ENCODE data around the gene JAG2.

Gene JAG2

GRCh38 chr14:105149146-105149781 is 19.3 kb downstream of the JAG2 start:
- DNase-seq: no peak

GRCh38 chr14:105148604-105149145 is 19.9 kb downstream of the JAG2 start:
- no peak for DNase-seq

- DNase-seq: no peak
Measured at GRCh38 chr14:105147671-105148603, 20.6 kb downstream of the JAG2 start.

- DNase-seq: no peak
Measured at GRCh38 chr14:105146976-105147635, 21.5 kb downstream of the JAG2 start.

GRCh38 chr14:105146181-105146975 is 22.2 kb downstream of the JAG2 start:
- DNase-seq: no peak

GRCh38 chr14:105145381-105146180 is 23.0 kb downstream of the JAG2 start:
- DNase-seq: no peak

GRCh38 chr14:105144666-105145380 is 23.8 kb downstream of the JAG2 start:
- DNase-seq: no peak

GRCh38 chr14:105144026-105144665 is 24.4 kb downstream of the JAG2 start:
- no peak for DNase-seq

GRCh38 chr14:105143451-105144025 is 25.0 kb downstream of the JAG2 start:
- DNase-seq: no peak

- DNase-seq: no peak
Measured at GRCh38 chr14:105142651-105143450, 25.7 kb downstream of the JAG2 start.

GRCh38 chr14:105141486-105142281 is 26.9 kb downstream of the JAG2 start:
- no peak for DNase-seq

GRCh38 chr14:105141026-105141425 is 27.6 kb downstream of the JAG2 start:
- no peak for DNase-seq

- DNase-seq: no peak
Measured at GRCh38 chr14:105140581-105140980, 28.0 kb downstream of the JAG2 start.

GRCh38 chr14:105139831-105140239 is 28.7 kb downstream of the JAG2 start:
- no peak for DNase-seq

GRCh38 chr14:105139212-105139825 is 29.3 kb downstream of the JAG2 start:
- no peak for DNase-seq

GRCh38 chr14:105138551-105139111 is 29.9 kb downstream of the JAG2 start:
- no peak for DNase-seq

GRCh38 chr14:105138021-105138541 is 30.5 kb downstream of the JAG2 start:
- no peak for DNase-seq

Data from activated CD4-positive, alpha-beta T cell treated with anti-CD3 and anti-CD28 coated beads, Interleukin-2, amount 50 U/mL, for 16 hours (primary cell).